ENCODE measurements around the gene SLC2A14.
"Not testable (repeated sequence)": the region's sequence is repeated elsewhere in the genome, so short reads cannot be mapped to it uniquely, and the experiment has no call there.

DNA sequence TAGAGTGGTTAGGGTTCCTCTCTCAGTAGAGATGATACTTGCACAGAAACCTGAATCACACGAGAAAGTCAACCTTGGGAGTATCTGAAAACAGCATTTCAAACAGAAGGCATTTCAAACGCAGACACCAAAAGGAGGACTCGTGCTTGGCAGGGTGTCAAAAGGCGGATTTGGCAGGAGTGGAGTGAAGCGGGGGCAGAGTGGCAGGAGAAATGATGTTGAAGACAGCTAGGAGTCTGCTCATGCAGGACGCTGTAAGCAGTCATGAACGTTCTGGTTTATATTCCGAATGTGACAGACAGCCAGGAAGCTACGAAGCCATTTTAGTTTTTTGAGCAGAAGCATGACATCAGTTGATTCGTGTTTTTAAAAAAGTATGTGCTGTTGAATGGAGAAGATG is 33.5 kb downstream of the SLC2A14 start:
- TF ChIP-seq, protein P1, sequence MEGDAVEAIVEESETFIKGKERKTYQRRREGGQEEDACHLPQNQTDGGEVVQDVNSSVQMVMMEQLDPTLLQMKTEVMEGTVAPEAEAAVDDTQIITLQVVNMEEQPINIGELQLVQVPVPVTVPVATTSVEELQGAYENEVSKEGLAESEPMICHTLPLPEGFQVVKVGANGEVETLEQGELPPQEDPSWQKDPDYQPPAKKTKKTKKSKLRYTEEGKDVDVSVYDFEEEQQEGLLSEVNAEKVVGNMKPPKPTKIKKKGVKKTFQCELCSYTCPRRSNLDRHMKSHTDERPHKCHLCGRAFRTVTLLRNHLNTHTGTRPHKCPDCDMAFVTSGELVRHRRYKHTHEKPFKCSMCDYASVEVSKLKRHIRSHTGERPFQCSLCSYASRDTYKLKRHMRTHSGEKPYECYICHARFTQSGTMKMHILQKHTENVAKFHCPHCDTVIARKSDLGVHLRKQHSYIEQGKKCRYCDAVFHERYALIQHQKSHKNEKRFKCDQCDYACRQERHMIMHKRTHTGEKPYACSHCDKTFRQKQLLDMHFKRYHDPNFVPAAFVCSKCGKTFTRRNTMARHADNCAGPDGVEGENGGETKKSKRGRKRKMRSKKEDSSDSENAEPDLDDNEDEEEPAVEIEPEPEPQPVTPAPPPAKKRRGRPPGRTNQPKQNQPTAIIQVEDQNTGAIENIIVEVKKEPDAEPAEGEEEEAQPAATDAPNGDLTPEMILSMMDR (optimal IDR thresholded peaks at IDR 0.05 in 1 of 3, IDR thresholded peaks at IDR 0.05 in 1 of 3, conservative IDR thresholded peaks at IDR 0.05 in 1 of 3; ENCODE audit: extremely low read depth in 1 of 3, insufficient read depth in 2 of 3, low read length in 3 of 3), result not testable (repeated sequence)
- TF ChIP-seq EZH2 (IDR thresholded peaks at IDR 0.05; ENCODE audit: low read length), result not testable (repeated sequence)
